Activated CD8-positive, alpha-beta T cell treated with anti-CD3 and anti-CD28 coated beads for 36 hours (primary cell): ENCODE results near the gene ADH6. TPM values are rescaled to one million over a fixed set of nuclear protein-coding genes. Genes with fewer than 3 reads are reported as not detected.

Source experiments
- ATAC-seq: fragments of 200-7000 bp; cut with Tn5 transposase; one replicate; pipeline ENCODE4 v1.10.0; 2021; ENCODE audit warnings: mild to moderate bottlenecking, moderate library complexity
- CTCF ChIA-PET: fragments of 350-600 bp; sonication (Branson Sonifier 250); formaldehyde crosslinking; loops from one replicate; lab custom pipeline; 2021; ENCODE audit warnings: antibody characterized with exemption; lab: Charles Lee
- POLR2A ChIA-PET: fragments of 350-600 bp; sonication (Branson Sonifier 250); formaldehyde crosslinking; loops from one replicate; lab custom pipeline; 2021; ENCODE audit warnings: antibody characterized with exemption; lab: Charles Lee
- DNase-seq: peaks from one replicate; pipeline ENCODE4 v3.0.0-alpha.2; 2020
- H3K27ac Mint-ChIP-seq: one replicate; pipeline ENCODE4 v1.8.0; 2021; ENCODE audit warnings: mild to moderate bottlenecking, mixed read lengths
- H3K27me3 Mint-ChIP-seq: one replicate; pipeline ENCODE4 v1.8.0; 2021; ENCODE audit warnings: mixed read lengths
- H3K36me3 Mint-ChIP-seq: one replicate; pipeline ENCODE4 v1.8.0; 2021; ENCODE audit warnings: low read depth, mixed read lengths
- H3K4me1 Mint-ChIP-seq: one replicate; pipeline ENCODE4 v1.8.0; 2021; ENCODE audit warnings: low read depth, mixed read lengths
- H3K4me3 Mint-ChIP-seq: one replicate; pipeline ENCODE4 v1.8.0; 2021; ENCODE audit warnings: mild to moderate bottlenecking, moderate library complexity, mixed read lengths
- H3K9me3 Mint-ChIP-seq: one replicate; pipeline ENCODE4 v1.8.0; 2021; ENCODE audit warnings: mixed read lengths
- CTCF ChIP-seq: fragments of 200-600 bp; IDR thresholded peaks from one replicate; pipeline ENCODE4 v1.8.0; 2022; ENCODE audit warnings: antibody characterized with exemption, mild to moderate bottlenecking
- intact Hi-C: fragments of 100-400 bp; cut with micrococcal nuclease; formaldehyde crosslinking; loops from one replicate; pipeline ENCODE4 v1.10.0; 2022
- total RNA-seq, 2 experiments: library from RNA; stranded (reverse); gene quantifications; one replicate each; pipeline ENCODE4 v1.2.3, GENCODE V29; 2021

ADH6 gene
- total RNA-seq, 2 experiments from 2014 or later = not detected

- DNase-seq (no peak), ATAC-seq (no peak)
- Mint-ChIP-seq H3K9me3 (peaks cover 6% of the 10 kb centered on the region), H3K27ac (no peak overlapping the region), H3K27me3 (peaks cover 3% of the 10 kb centered on the region), H3K4me3 (no peak overlapping the region), H3K36me3 (no peaks in the 10 kb centered on the region), H3K4me1 (no peaks in the 10 kb centered on the region)
- ChIA-PET CTCF (interaction anchor here (1.4 kb wide), 1 partner anchor 188 kb away, joined by 3 read pairs; no protein-coding TSS in a partner anchor), POLR2A (no interaction called here)
- intact Hi-C loops = no loop called here
- TF ChIP-seq CTCF = no peak
Measured at GRCh38 chr4:99215521-99215920, 3.5 kb downstream of the ADH6 start.

GRCh38 chr4:99210789-99211188 is 8.3 kb downstream of the ADH6 start:
- Mint-ChIP-seq H3K27me3 (no peaks in the 10 kb centered on the region), H3K9me3 (no peaks in the 10 kb centered on the region), H3K4me1 (no peaks in the 10 kb centered on the region), H3K27ac (no peak overlapping the region), H3K36me3 (no peaks in the 10 kb centered on the region), H3K4me3 (no peak overlapping the region)
- DNase-seq = no peak
- ATAC-seq = no peak
- CTCF ChIA-PET = interaction anchor here (0.7 kb wide), 1 partner anchor 8 kb away, joined by 4 read pairs; no protein-coding TSS in a partner anchor
- POLR2A ChIA-PET = no interaction called here
- TF ChIP-seq CTCF = no peak
- intact Hi-C loops = no loop called here

- intact Hi-C loops = no loop called here
- Mint-ChIP-seq H3K4me3 (no peak overlapping the region), H3K36me3 (no peaks in the 10 kb centered on the region), H3K9me3 (no peaks in the 10 kb centered on the region), H3K27me3 (no peaks in the 10 kb centered on the region), H3K4me1 (no peaks in the 10 kb centered on the region), H3K27ac (no peak overlapping the region)
- no peak for TF ChIP-seq CTCF
- no peak for ATAC-seq
- ChIA-PET POLR2A (no interaction called here), CTCF (no interaction called here)
- DNase-seq = no peak
Measured at GRCh38 chr4:99209671-99210070, 9.4 kb downstream of the ADH6 start.

- ChIA-PET CTCF (no interaction called here), POLR2A (no interaction called here)
- H3K27me3 Mint-ChIP-seq = no peaks in the 10 kb centered on the region
- intact Hi-C loops = no loop called here
- TF ChIP-seq CTCF = no peak
- H3K36me3 Mint-ChIP-seq = no peaks in the 10 kb centered on the region
- DNase-seq (no peak), ATAC-seq (no peak)
- H3K4me1 Mint-ChIP-seq = no peaks in the 10 kb centered on the region
- no peak overlapping the region for H3K4me3 Mint-ChIP-seq
- no peak overlapping the region for H3K27ac Mint-ChIP-seq
- H3K9me3 Mint-ChIP-seq = no peaks in the 10 kb centered on the region
Measured at GRCh38 chr4:99208719-99209075, 10.3 kb downstream of the ADH6 start.

GRCh38 chr4:99207911-99208718 is 10.9 kb downstream of the ADH6 start:
- CTCF ChIA-PET = no interaction called here
- H3K9me3 Mint-ChIP-seq = no peaks in the 10 kb centered on the region
- H3K4me1 Mint-ChIP-seq = no peaks in the 10 kb centered on the region
- H3K4me3 Mint-ChIP-seq = no peak overlapping the region
- no peak for DNase-seq
- H3K36me3 Mint-ChIP-seq = no peaks in the 10 kb centered on the region
- POLR2A ChIA-PET = no interaction called here
- no peak for ATAC-seq
- no peak overlapping the region for H3K27ac Mint-ChIP-seq
- no peak for TF ChIP-seq CTCF
- intact Hi-C loops = no loop called here
- H3K27me3 Mint-ChIP-seq = no peaks in the 10 kb centered on the region
